DOHH2 (cell line): Measurements from ENCODE around the gene PTCH1.

Source experiments
- EZH2phosphoT487 ChIP-seq: fragments of 200-600 bp; sonication (generic); IDR thresholded peaks from 2 replicates; pipeline ENCODE4 v1.6.1; 2017; ENCODE audit warnings: borderline replicate concordance, mild to moderate bottlenecking, antibody characterized with exemption, low read length, moderate library complexity, mixed read lengths
- TF ChIP-seq, protein P1 (sequence below): fragments of 200-600 bp; sonication (generic); IDR thresholded peaks from one replicate; pipeline ENCODE4 v1.5.1; 2014; ENCODE audit warnings: antibody characterized with exemption, mild to moderate bottlenecking, low read depth, low read length; ENCODE audit not compliant: poor library complexity, severe bottlenecking

- TF ChIP-seq, protein P1, sequence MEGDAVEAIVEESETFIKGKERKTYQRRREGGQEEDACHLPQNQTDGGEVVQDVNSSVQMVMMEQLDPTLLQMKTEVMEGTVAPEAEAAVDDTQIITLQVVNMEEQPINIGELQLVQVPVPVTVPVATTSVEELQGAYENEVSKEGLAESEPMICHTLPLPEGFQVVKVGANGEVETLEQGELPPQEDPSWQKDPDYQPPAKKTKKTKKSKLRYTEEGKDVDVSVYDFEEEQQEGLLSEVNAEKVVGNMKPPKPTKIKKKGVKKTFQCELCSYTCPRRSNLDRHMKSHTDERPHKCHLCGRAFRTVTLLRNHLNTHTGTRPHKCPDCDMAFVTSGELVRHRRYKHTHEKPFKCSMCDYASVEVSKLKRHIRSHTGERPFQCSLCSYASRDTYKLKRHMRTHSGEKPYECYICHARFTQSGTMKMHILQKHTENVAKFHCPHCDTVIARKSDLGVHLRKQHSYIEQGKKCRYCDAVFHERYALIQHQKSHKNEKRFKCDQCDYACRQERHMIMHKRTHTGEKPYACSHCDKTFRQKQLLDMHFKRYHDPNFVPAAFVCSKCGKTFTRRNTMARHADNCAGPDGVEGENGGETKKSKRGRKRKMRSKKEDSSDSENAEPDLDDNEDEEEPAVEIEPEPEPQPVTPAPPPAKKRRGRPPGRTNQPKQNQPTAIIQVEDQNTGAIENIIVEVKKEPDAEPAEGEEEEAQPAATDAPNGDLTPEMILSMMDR: no peak
- TF ChIP-seq EZH2phosphoT487: no peak
Measured at GRCh38 chr9:95443301-95443700, 73.5 kb downstream of the PTCH1 start.
